Hepatic stellate cell (primary cell): Measurements from ENCODE around the gene TFAP2E.

Source experiments
- DNase-seq: peaks from one replicate; pipeline ENCODE4 v3.0.0; 2011; ENCODE audit warnings: low spot score

The TFAP2E gene

GRCh38 chr1:35573198-35574124 lies at the start of gene TFAP2E:
Gene TFAP2E, plus strand, starts transcription at chr1:35573314. Its CDS starts 264 bp downstream, at chr1:35573578.
- DNase-seq: peak; percentile 72

- no peak for DNase-seq
Measured at GRCh38 chr1:35524106-35524505, 49.0 kb upstream of the TFAP2E start.

GRCh38 chr1:35530168-35530567 lies 42.9 kb upstream of the TFAP2E start:
- DNase-seq: no peak

- no peak for DNase-seq
Measured at GRCh38 chr1:35530946-35531345, 42.2 kb upstream of the TFAP2E start.

- no peak for DNase-seq
Measured at GRCh38 chr1:35531368-35531767, 41.7 kb upstream of the TFAP2E start.

GRCh38 chr1:35532497-35533223 lies 40.5 kb upstream of the TFAP2E start:
- no peak for DNase-seq

GRCh38 chr1:35533586-35533985 lies 39.5 kb upstream of the TFAP2E start:
- DNase-seq: no peak

GRCh38 chr1:35535243-35535642 lies 37.9 kb upstream of the TFAP2E start:
- no peak for DNase-seq

GRCh38 chr1:35536556-35537162 lies 36.5 kb upstream of the TFAP2E start:
- no peak for DNase-seq

- no peak for DNase-seq
Measured at GRCh38 chr1:35537806-35538205, 35.3 kb upstream of the TFAP2E start.

GRCh38 chr1:35539073-35539823 lies 33.9 kb upstream of the TFAP2E start:
- no peak for DNase-seq

- DNase-seq: no peak
Measured at GRCh38 chr1:35539824-35540261, 33.3 kb upstream of the TFAP2E start.

GRCh38 chr1:35544976-35545375 lies 28.1 kb upstream of the TFAP2E start:
- DNase-seq: no peak

GRCh38 chr1:35546614-35547013 lies 26.5 kb upstream of the TFAP2E start:
- no peak for DNase-seq

GRCh38 chr1:35553851-35554250 lies 19.3 kb upstream of the TFAP2E start:
- DNase-seq: no peak

- DNase-seq: no peak
Measured at GRCh38 chr1:35554266-35555211, 18.6 kb upstream of the TFAP2E start.

GRCh38 chr1:35555212-35555584 lies 17.9 kb upstream of the TFAP2E start:
- DNase-seq: no peak

GRCh38 chr1:35555601-35556477 lies 17.3 kb upstream of the TFAP2E start:
- DNase-seq: no peak

- no peak for DNase-seq
Measured at GRCh38 chr1:35556484-35557117, 16.5 kb upstream of the TFAP2E start.
